Natural killer cell (primary cell): ENCODE results near the gene TSPAN18. TPM values are rescaled to one million over a fixed set of nuclear protein-coding genes. Genes with fewer than 3 reads are reported as not detected.

Experiments
- ATAC-seq, 3 donors: fragments of 150-1000 bp in 2 of 3; fragments of 200-7000 bp in 1 of 3; cut with Tn5 transposase; 1 replicate in 1 of 3; 2 replicates in 2 of 3; pipeline ENCODE4 v1.10.0; 2021; ENCODE audit warnings: mild to moderate bottlenecking in 2 of 3, moderate library complexity in 2 of 3
- DNase-seq, 2 donors: peaks; one replicate each; pipeline versions ENCODE4 v3.0.0 to v3.0.0-alpha.2; 2013 to 2021; ENCODE audit warnings: mixed read lengths in 1 of 2
- H3K27ac ChIP-seq: one replicate; pipeline ENCODE4 v1.5.1; 2013; ENCODE audit warnings: mild to moderate bottlenecking, low read length
- H3K27me3 ChIP-seq: one replicate; pipeline ENCODE4 v1.6.1; 2013; ENCODE audit warnings: low read length; ENCODE audit not compliant: control insufficient read depth, insufficient read depth
- H3K36me3 ChIP-seq: one replicate; pipeline ENCODE4 v1.6.1; 2013; ENCODE audit warnings: low read length; ENCODE audit not compliant: control insufficient read depth, insufficient read depth
- H3K4me1 ChIP-seq: one replicate; pipeline ENCODE4 v1.6.1; 2013; ENCODE audit warnings: low read length; ENCODE audit not compliant: control insufficient read depth, insufficient read depth
- H3K4me3 ChIP-seq: one replicate; pipeline ENCODE4 v1.5.1; 2013; ENCODE audit warnings: low read length
- H3K9me3 ChIP-seq: one replicate; pipeline ENCODE4 v1.6.1; 2013; ENCODE audit warnings: low read length; ENCODE audit not compliant: control insufficient read depth, insufficient read depth
- H3K27ac Mint-ChIP-seq, 2 donors: one replicate each; pipeline ENCODE4 v1.8.0; 2022; ENCODE audit warnings: mild to moderate bottlenecking in 2 of 2, mixed read lengths in 2 of 2, moderate library complexity in 1 of 2
- H3K27me3 Mint-ChIP-seq, 2 donors: one replicate each; pipeline ENCODE4 v1.8.0; 2022; ENCODE audit warnings: low read depth in 2 of 2, mixed read lengths in 2 of 2
- H3K36me3 Mint-ChIP-seq: one replicate; pipeline ENCODE4 v1.8.0; 2022; ENCODE audit warnings: mixed read lengths
- H3K4me1 Mint-ChIP-seq, 2 donors: one replicate each; pipeline ENCODE4 v1.8.0; 2022; ENCODE audit warnings: mixed read lengths in 2 of 2
- H3K4me3 Mint-ChIP-seq: one replicate; pipeline ENCODE4 v1.8.0; 2022; ENCODE audit warnings: mild to moderate bottlenecking, moderate library complexity, mixed read lengths
- H3K9me3 Mint-ChIP-seq, 2 donors: one replicate each; pipeline ENCODE4 v1.8.0; 2022; ENCODE audit warnings: mixed read lengths in 2 of 2
- CTCF ChIP-seq: fragments of 200-600 bp; IDR thresholded peaks from one replicate; pipeline ENCODE4 v1.8.0; 2022; ENCODE audit warnings: antibody characterized with exemption
- WGBS: methylation state at CpG from one replicate; pipeline ENCODE4 v1.1.7; 2013; ENCODE audit warnings: missing lambda C conversion rate; ENCODE audit not compliant: insufficient coverage; 5-methylcytosine and 5-hydroxymethylcytosine counted together
- intact Hi-C: fragments of 100-400 bp; cut with micrococcal nuclease; formaldehyde crosslinking; loops from one replicate; pipeline ENCODE4 v1.14.2; 2022
- total RNA-seq, 4 donors: library from RNA; stranded (reverse); fragments of 120-200 nt in 1 of 4; gene quantifications; one replicate each; pipeline versions ENCODE4 v1.2.3 to v1.2.4, GENCODE V29; 2013 to 2022

TSPAN18 gene
- total RNA-seq, 3 donors from 2014 or later (not counting 1 experiment from before 2014, with no cell fraction given): 1.9 to 2.4 (median 2.3) TPM

GRCh38 chr11:44854086-44854485 is 127.3 kb downstream of the TSPAN18 start:
- no peak overlapping the region for H3K4me3 Mint-ChIP-seq
- intact Hi-C loops: no loop called here
- Histone ChIP-seq H3K4me3 (no peak overlapping the region), H3K9me3 (no peaks in the 10 kb centered on the region), H3K27me3 (peaks cover 15% of the 10 kb centered on the region), H3K4me1 (no peaks in the 10 kb centered on the region), H3K36me3 (no peaks in the 10 kb centered on the region), H3K27ac (no peak overlapping the region)
- WGBS: 82% methylated on average over 3 of the region's 5 CpGs
- peaks cover 49 to 56% of the 10 kb centered on the region in 2 donors for H3K27me3 Mint-ChIP-seq
- ATAC-seq (no peak), DNase-seq (no peak)
- H3K27ac Mint-ChIP-seq: no peak overlapping the region
- TF ChIP-seq CTCF: no peak
- H3K4me1 Mint-ChIP-seq: peaks cover 0 to 5% of the 10 kb centered on the region in 2 donors
- no peaks in the 10 kb centered on the region for H3K9me3 Mint-ChIP-seq
- H3K36me3 Mint-ChIP-seq: no peaks in the 10 kb centered on the region

GRCh38 chr11:44854741-44855492 is 128.2 kb downstream of the TSPAN18 start:
- no peaks in the 10 kb centered on the region for H3K4me1 ChIP-seq
- no peaks in the 10 kb centered on the region for H3K9me3 ChIP-seq
- H3K36me3 ChIP-seq: no peaks in the 10 kb centered on the region
- Mint-ChIP-seq H3K4me1 (peaks cover 0 to 5% of the 10 kb centered on the region in 2 donors), H3K9me3 (no peaks in the 10 kb centered on the region), H3K36me3 (no peaks in the 10 kb centered on the region), H3K4me3 (no peak overlapping the region), H3K27me3 (peaks cover 52 to 60% of the 10 kb centered on the region in 2 donors), H3K27ac (no peak overlapping the region)
- intact Hi-C loops: no loop called here
- no peak for DNase-seq
- ATAC-seq: no peak
- no peak overlapping the region for H3K4me3 ChIP-seq
- no peak for TF ChIP-seq CTCF
- H3K27me3 ChIP-seq: peaks cover 22% of the 10 kb centered on the region
- no peak overlapping the region for H3K27ac ChIP-seq
- 90% methylated on average over 3 of the region's 5 CpGs for WGBS

- Histone ChIP-seq H3K27ac (no peak overlapping the region), H3K36me3 (no peaks in the 10 kb centered on the region), H3K27me3 (peaks cover 28% of the 10 kb centered on the region), H3K4me1 (peaks cover 2% of the 10 kb centered on the region), H3K4me3 (no peak overlapping the region), H3K9me3 (no peaks in the 10 kb centered on the region)
- Mint-ChIP-seq H3K27me3 (peaks cover 57 to 66% of the 10 kb centered on the region in 2 donors), H3K27ac (no peak overlapping the region), H3K36me3 (no peaks in the 10 kb centered on the region), H3K4me3 (no peak overlapping the region), H3K4me1 (peaks cover 3 to 5% of the 10 kb centered on the region in 2 donors), H3K9me3 (no peaks in the 10 kb centered on the region)
- DNase-seq (no peak), ATAC-seq (no peak)
- intact Hi-C loops: no loop called here
- no peak for TF ChIP-seq CTCF
These were observed 128.7 kb downstream of the TSPAN18 start for GRCh38 chr11:44855493-44855849.
